ENCODE data around the gene SLAMF7. TPM values are rescaled to one million over a fixed set of nuclear protein-coding genes. Genes with fewer than 3 reads are reported as not detected.

The SLAMF7 gene
- total RNA-seq, 2 experiments from 2014 or later = 79.9 to 82.2 TPM

- H3K27ac Mint-ChIP-seq = no peak overlapping the region
- no peak overlapping the region for H3K4me3 Mint-ChIP-seq
- peaks cover 42% of the 10 kb centered on the region for H3K4me1 Mint-ChIP-seq (ENCODE audit: low read depth)
- CTCF ChIA-PET = interaction anchor here (0.6 to 1.0 kb wide), 2 partner anchors 23 to 50 kb away, joined by 3 read pairs; partner anchors contain the start of gene SLAMF7
- DNase-seq = no peak
- intact Hi-C loops (cut with micrococcal nuclease) = no loop called here
- H3K9me3 Mint-ChIP-seq = peaks cover 2% of the 10 kb centered on the region
- no peaks in the 10 kb centered on the region for H3K27me3 Mint-ChIP-seq (ENCODE audit: low read depth)
- H3K36me3 Mint-ChIP-seq (ENCODE audit: low read depth) = peaks cover 3% of the 10 kb centered on the region
Measured at GRCh38 chr1:160761886-160762285, 22.8 kb downstream of the SLAMF7 start.

DNA sequence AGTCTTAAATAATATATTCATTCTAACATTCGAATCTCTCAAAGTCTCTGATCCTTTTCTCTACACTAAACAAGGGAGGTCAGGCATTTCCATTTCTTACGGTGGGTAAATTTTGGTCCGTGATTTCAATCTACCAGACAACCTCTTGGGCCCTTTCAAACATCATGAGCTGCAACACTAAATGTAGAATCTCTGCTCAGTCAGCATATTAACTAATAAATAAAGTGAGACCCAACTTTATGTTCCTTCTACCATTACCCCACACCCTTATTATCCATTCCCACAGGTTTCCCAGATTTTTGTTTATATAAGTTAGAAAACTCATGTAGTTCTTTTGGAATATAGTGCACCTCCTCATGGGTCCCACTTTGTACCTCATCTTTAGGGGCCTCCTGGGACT is 24.9 kb downstream of the SLAMF7 start:
- H3K4me3 Mint-ChIP-seq = no peak overlapping the region
- peaks cover 3% of the 10 kb centered on the region for H3K36me3 Mint-ChIP-seq (ENCODE audit: low read depth)
- peaks cover 47% of the 10 kb centered on the region for H3K4me1 Mint-ChIP-seq (ENCODE audit: low read depth)
- H3K27me3 Mint-ChIP-seq (ENCODE audit: low read depth) = no peaks in the 10 kb centered on the region
- peak overlapping the region; percentile 3 for H3K27ac Mint-ChIP-seq
- DNase-seq = no peak
- peaks cover 2% of the 10 kb centered on the region for H3K9me3 Mint-ChIP-seq
- CTCF ChIA-PET = interaction anchor here (1.0 to 1.2 kb wide), 2 partner anchors 38 to 101 kb away, joined by 4 read pairs; no protein-coding TSS in a partner anchor
- intact Hi-C loops (cut with micrococcal nuclease) = no loop called here

DNA sequence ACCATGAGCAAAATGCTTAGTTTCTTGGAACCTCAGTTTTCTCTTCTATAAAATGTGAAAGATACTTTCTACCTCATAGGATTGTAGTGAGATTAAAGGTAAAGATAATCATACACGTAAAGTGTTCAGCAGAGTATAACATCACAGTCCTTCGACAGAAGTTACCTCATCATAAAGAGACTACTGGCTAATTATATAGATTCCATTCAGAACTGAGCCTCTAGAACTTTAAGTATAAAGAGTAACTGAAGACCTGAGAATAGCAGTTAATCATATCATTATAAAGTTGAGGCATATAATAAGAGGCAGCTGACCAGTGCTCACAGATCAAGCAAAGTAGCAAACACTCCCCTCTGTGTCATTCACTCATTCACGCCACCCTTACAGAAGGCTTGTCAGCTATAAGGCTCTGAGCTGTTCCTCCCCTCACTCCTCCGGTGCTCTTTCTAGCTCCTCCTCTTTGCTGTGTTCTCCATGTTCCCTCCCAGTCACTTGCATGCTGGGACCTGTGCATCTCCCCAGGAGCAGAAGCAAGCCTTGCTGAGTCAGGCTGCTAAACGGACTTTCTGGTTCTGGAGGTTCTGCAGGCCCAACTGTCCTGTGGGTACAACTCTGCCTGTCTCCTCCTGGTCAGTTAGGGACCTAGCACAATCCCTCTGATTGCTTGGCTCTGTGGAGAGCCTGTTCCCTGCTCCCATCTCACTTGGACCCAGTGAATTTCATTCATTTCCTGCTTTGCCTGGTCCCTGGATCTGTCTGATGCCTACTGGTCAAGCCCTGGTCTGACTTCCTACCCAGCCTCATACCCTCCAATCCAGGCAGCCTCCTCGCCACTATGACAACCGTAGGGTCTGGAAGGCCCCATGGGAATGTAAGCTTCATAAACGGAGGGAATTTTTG is 28.6 kb downstream of the SLAMF7 start:
- Mint-ChIP-seq H3K9me3 (no peaks in the 10 kb centered on the region), H3K27ac (peak overlapping the region; percentile 99), H3K36me3 (ENCODE audit: low read depth) (peaks cover 2% of the 10 kb centered on the region), H3K4me1 (ENCODE audit: low read depth) (peaks cover 64% of the 10 kb centered on the region), H3K4me3 (peak overlapping the region; percentile 79), H3K27me3 (ENCODE audit: low read depth) (no peaks in the 10 kb centered on the region)
- intact Hi-C loops (cut with micrococcal nuclease) = loop anchor here (1.0 to 2.0 kb wide), 10 partner anchors 11 to 339 kb away; partner anchors contain the start of gene LY9
- DNase-seq = peak; percentile 77
- CTCF ChIA-PET = interaction anchor here (0.6 to 6.2 kb wide), 40 partner anchors 8 to 339 kb away, joined by 3 to 174 read pairs (median 8); partner anchors contain the start of genes CD48, ITLN2, LY9 and SLAMF7

- Mint-ChIP-seq H3K4me1 (ENCODE audit: low read depth) (peaks cover 68% of the 10 kb centered on the region), H3K27ac (peak overlapping the region; percentile 99), H3K9me3 (no peaks in the 10 kb centered on the region), H3K36me3 (ENCODE audit: low read depth) (peaks cover 2% of the 10 kb centered on the region), H3K4me3 (peak overlapping the region; percentile 79), H3K27me3 (ENCODE audit: low read depth) (no peaks in the 10 kb centered on the region)
- intact Hi-C loops (cut with micrococcal nuclease) = loop anchor here (1.0 kb wide), 2 partner anchors 41 to 93 kb away; no protein-coding TSS in a partner anchor
- CTCF ChIA-PET = interaction anchor here (0.6 to 6.2 kb wide), 45 partner anchors 9 to 340 kb away, joined by 3 to 174 read pairs (median 7); partner anchors contain the start of genes CD48, ITLN2, LY9 and SLAMF7
- peak; percentile 96 for DNase-seq
Measured at GRCh38 chr1:160768295-160768657, 29.2 kb downstream of the SLAMF7 start.

DNA sequence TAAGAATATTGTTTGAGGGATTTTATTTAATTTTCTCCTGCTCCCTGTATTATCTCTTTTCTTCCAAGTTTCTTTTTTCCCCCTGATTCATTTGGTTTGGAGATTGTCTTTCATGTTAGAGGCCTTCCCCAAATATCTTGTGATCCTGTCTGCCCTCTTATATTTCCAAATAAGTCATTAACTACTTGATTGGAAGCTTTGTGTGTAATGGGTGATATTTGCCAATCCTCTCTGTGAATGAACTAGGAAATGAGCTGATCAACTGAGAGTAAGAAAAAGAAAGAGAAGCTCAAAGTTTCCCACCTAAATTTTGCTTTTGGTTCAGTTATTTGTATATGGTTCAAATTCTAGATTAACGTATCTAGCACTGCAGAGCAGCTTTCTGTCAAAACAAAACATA is 33.3 kb downstream of the SLAMF7 start:
- no peak for DNase-seq
- Mint-ChIP-seq H3K36me3 (ENCODE audit: low read depth) (no peaks in the 10 kb centered on the region), H3K27me3 (ENCODE audit: low read depth) (no peaks in the 10 kb centered on the region), H3K27ac (peak overlapping the region; percentile 85), H3K9me3 (no peaks in the 10 kb centered on the region), H3K4me3 (no peak overlapping the region), H3K4me1 (ENCODE audit: low read depth) (peaks cover 85% of the 10 kb centered on the region)
- CTCF ChIA-PET = interaction anchor here (0.7 to 8.8 kb wide), 16 partner anchors 16 to 222 kb away, joined by 3 to 115 read pairs (median 4); partner anchors contain the start of genes ITLN2 and LY9
- intact Hi-C loops (cut with micrococcal nuclease) = no loop called here

DNA sequence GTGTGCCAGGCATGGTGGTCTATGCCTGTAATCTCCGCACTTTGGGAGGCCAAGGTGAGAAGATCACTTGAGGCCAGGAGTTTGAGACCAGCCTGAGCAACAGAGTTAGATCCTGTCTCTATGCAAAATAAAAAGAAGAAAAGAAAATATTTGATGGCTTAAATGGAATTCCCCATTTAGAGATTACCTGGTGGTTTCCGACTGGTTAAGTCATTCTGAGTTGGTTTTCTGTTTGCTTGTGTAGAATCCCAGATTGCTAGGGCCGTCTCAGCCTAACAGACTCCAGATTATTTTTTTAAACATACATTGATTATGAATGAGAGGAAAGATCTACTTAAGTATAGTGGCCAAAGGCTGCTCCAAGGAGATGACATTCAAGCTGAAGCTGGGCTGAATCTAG is 34.0 kb downstream of the SLAMF7 start:
- DNase-seq = no peak
- intact Hi-C loops (cut with micrococcal nuclease) = loop anchor here (1.0 kb wide), 1 partner anchor 92 kb away; no protein-coding TSS in a partner anchor
- Mint-ChIP-seq H3K36me3 (ENCODE audit: low read depth) (no peaks in the 10 kb centered on the region), H3K27ac (peak overlapping the region; percentile 81), H3K4me3 (no peak overlapping the region), H3K9me3 (no peaks in the 10 kb centered on the region), H3K4me1 (ENCODE audit: low read depth) (peaks cover 83% of the 10 kb centered on the region), H3K27me3 (ENCODE audit: low read depth) (no peaks in the 10 kb centered on the region)
- CTCF ChIA-PET = interaction anchor here (1.1 to 8.8 kb wide), 10 partner anchors 17 to 180 kb away, joined by 3 to 115 read pairs (median 6); partner anchors contain the start of genes ITLN2 and LY9

- Mint-ChIP-seq H3K9me3 (no peaks in the 10 kb centered on the region), H3K4me1 (ENCODE audit: low read depth) (peaks cover 67% of the 10 kb centered on the region), H3K27me3 (ENCODE audit: low read depth) (no peaks in the 10 kb centered on the region), H3K4me3 (peak overlapping the region; percentile 25), H3K27ac (peak overlapping the region; percentile 52), H3K36me3 (ENCODE audit: low read depth) (no peaks in the 10 kb centered on the region)
- CTCF ChIA-PET = interaction anchor here (0.6 to 8.8 kb wide), 15 partner anchors 16 to 215 kb away, joined by 3 to 115 read pairs (median 7); partner anchors contain the start of genes ITLN2 and LY9
- intact Hi-C loops (cut with micrococcal nuclease) = loop anchor here (5.0 kb wide), 2 partner anchors 37 to 217 kb away; no protein-coding TSS in a partner anchor
- DNase-seq = peak; percentile 60
Measured at GRCh38 chr1:160774886-160775719, 36.1 kb downstream of the SLAMF7 start.

DNA sequence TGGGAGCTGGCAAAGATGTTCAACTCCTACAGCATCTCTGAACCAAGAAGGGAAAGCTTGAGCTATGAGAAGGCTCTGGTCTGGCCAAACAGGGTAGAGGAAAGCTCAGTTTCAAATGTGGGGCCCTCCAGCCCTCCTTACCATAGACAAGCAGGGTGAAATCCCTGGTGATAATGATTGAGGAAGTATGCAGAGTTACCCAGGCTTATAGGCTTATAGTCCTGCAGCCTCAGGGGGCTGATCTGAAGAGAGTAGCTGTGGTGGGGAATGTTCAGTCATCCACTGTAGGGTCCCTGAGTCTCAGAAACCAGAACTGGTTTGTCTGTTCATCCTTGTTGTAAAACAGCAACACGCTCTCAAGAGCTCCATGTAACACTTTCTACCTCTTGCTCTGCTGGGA is 37.1 kb downstream of the SLAMF7 start:
- CTCF ChIA-PET = interaction anchor here (0.6 to 8.8 kb wide), 19 partner anchors 8 to 177 kb away, joined by 3 to 115 read pairs (median 7); partner anchors contain the start of genes ITLN2 and LY9
- intact Hi-C loops (cut with micrococcal nuclease) = loop anchor here (2.0 to 5.0 kb wide), 4 partner anchors 21 to 216 kb away; partner anchors contain the start of gene LY9
- Mint-ChIP-seq H3K4me3 (no peak overlapping the region), H3K27me3 (ENCODE audit: low read depth) (no peaks in the 10 kb centered on the region), H3K27ac (no peak overlapping the region), H3K9me3 (no peaks in the 10 kb centered on the region), H3K36me3 (ENCODE audit: low read depth) (no peaks in the 10 kb centered on the region), H3K4me1 (ENCODE audit: low read depth) (peaks cover 59% of the 10 kb centered on the region)
- DNase-seq = no peak

DNA sequence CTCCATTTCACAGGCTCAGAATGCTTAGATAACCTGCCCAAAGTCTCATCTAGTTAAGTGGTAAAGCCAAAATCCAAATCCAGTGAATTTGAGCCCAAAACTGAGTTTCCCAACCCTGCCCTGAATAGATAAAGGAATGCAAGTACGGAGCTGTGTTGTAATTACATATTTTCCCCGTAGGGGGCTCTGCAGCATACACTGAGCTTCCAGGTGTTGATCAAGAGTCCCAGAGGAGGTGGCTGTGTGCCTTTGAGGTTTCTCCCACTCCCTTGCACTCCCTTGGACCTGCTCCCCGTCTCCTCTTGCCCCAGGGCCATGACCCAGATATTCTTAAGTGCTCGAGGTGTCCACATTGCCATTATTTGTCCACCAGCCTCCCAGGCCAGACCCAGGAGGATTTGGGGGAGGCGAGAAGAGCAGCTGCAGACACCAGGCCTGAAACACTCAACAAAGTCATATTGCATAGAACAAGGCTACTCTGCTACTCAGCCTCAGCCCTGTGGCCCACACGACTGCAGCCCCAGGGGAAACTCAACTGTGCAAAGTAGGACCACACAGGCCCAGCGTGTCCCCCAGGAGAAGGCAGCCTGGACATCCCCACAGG is 38.5 kb downstream of the SLAMF7 start:
- Mint-ChIP-seq H3K9me3 (no peaks in the 10 kb centered on the region), H3K4me1 (ENCODE audit: low read depth) (peaks cover 56% of the 10 kb centered on the region), H3K4me3 (no peak overlapping the region), H3K36me3 (ENCODE audit: low read depth) (no peaks in the 10 kb centered on the region), H3K27me3 (ENCODE audit: low read depth) (no peaks in the 10 kb centered on the region), H3K27ac (no peak overlapping the region)
- DNase-seq = peak; percentile 75
- intact Hi-C loops (cut with micrococcal nuclease) = loop anchor here (1.0 to 5.0 kb wide), 6 partner anchors 19 to 215 kb away; partner anchors contain the start of gene LY9
- CTCF ChIA-PET = interaction anchor here (0.6 to 8.8 kb wide), 30 partner anchors 9 to 349 kb away, joined by 3 to 115 read pairs (median 5); partner anchors contain the start of genes ITLN2, LY9 and SLAMF1

GRCh38 chr1:160778976-160779375 is 39.9 kb downstream of the SLAMF7 start:
- intact Hi-C loops (cut with micrococcal nuclease) = loop anchor here (5.0 kb wide), 2 partner anchors 33 to 213 kb away; no protein-coding TSS in a partner anchor
- H3K4me3 Mint-ChIP-seq = no peak overlapping the region

More at GRCh38 chr1:160778976-160779375, 39.9 kb downstream of the SLAMF7 start:
- Mint-ChIP-seq H3K4me1 (ENCODE audit: low read depth) (peaks cover 52% of the 10 kb centered on the region), H3K9me3 (no peaks in the 10 kb centered on the region), H3K36me3 (ENCODE audit: low read depth) (no peaks in the 10 kb centered on the region), H3K27me3 (ENCODE audit: low read depth) (no peaks in the 10 kb centered on the region), H3K27ac (no peak overlapping the region)
- CTCF ChIA-PET = interaction anchor here (0.6 to 8.2 kb wide), 15 partner anchors 8 to 261 kb away, joined by 3 to 107 read pairs (median 4); partner anchors contain the start of gene LY9
- DNase-seq = no peak

Measured in activated naive CD4-positive, alpha-beta T cell treated with anti-CD3 and anti-CD28 coated beads for 36 hours (primary cell).